ENCODE data around the gene CHML. TPM values are rescaled to one million over a fixed set of nuclear protein-coding genes. Genes with fewer than 3 reads are reported as not detected.

The CHML gene
- total RNA-seq, 4 donors from 2014 or later, result 4.2 to 9.0 (median 6.3) TPM

GRCh38 chr1:241596633-241597032, 43.5 kb downstream of the CHML start:
- 82 to 89% methylated on average over 6 of the region's 6 CpGs for WGBS, 2 donors
- intact Hi-C loops (cut with DNase I), result no loop called here

GRCh38 chr1:241593186-241593585, 47.0 kb downstream of the CHML start:
- Histone ChIP-seq H3K27me3 (no peaks in the 10 kb centered on the region), H3K9me3 (no peaks in the 10 kb centered on the region), H3K36me3 (peaks cover 0 to 22% (median 0%) of the 10 kb centered on the region in 3 donors), H3K4me1 (peaks cover 0 to 19% (median 0%) of the 10 kb centered on the region in 3 donors), H3K27ac (no peak overlapping the region), H3K4me3 (no peak overlapping the region)
- 52 to 80% methylated on average over 1 of the region's 1 CpG for WGBS, 2 donors
- no peak for DNase-seq
- TF ChIP-seq CTCF (IDR thresholded peaks at IDR 0.05) (no peak), POLR2A (IDR thresholded peaks at IDR 0.05) (no peak)
- intact Hi-C loops (cut with DNase I), result no loop called here

More at GRCh38 chr1:241596633-241597032, 43.5 kb downstream of the CHML start:
- DNase-seq, result no peak
- Histone ChIP-seq H3K9me3 (no peaks in the 10 kb centered on the region), H3K27ac (no peak overlapping the region), H3K36me3 (peaks cover 0 to 22% (median 0%) of the 10 kb centered on the region in 3 donors), H3K27me3 (no peaks in the 10 kb centered on the region), H3K4me3 (no peak overlapping the region), H3K4me1 (peaks cover 0 to 21% (median 0%) of the 10 kb centered on the region in 3 donors)
- TF ChIP-seq CTCF (IDR thresholded peaks at IDR 0.05), result no peak
- no peak for TF ChIP-seq POLR2A (IDR thresholded peaks at IDR 0.05)

- no peak for DNase-seq
- no peaks in the 10 kb centered on the region for H3K27me3 ChIP-seq
- intact Hi-C loops (cut with DNase I), result no loop called here
- H3K27ac ChIP-seq, result no peak overlapping the region
- H3K4me1 ChIP-seq, result peaks cover 0 to 18% (median 0%) of the 10 kb centered on the region in 3 donors
- TF ChIP-seq POLR2A (IDR thresholded peaks at IDR 0.05) (no peak), CTCF (IDR thresholded peaks at IDR 0.05) (no peak)
- WGBS, 2 donors, result 38 to 46% methylated on average over 3 of the region's 3 CpGs
- no peak overlapping the region for H3K4me3 ChIP-seq
- H3K36me3 ChIP-seq, result peaks cover 0 to 22% (median 0%) of the 10 kb centered on the region in 3 donors
- no peaks in the 10 kb centered on the region for H3K9me3 ChIP-seq
Observed at GRCh38 chr1:241592273-241592958, 47.8 kb downstream of the CHML start.

- H3K4me1 ChIP-seq, result peaks cover 0 to 18% (median 0%) of the 10 kb centered on the region in 3 donors
- no peaks in the 10 kb centered on the region for H3K9me3 ChIP-seq
- no peak overlapping the region for H3K4me3 ChIP-seq
- H3K36me3 ChIP-seq, result peaks cover 0 to 18% (median 0%) of the 10 kb centered on the region in 3 donors
- TF ChIP-seq CTCF (IDR thresholded peaks at IDR 0.05), result no peak
- TF ChIP-seq POLR2A (IDR thresholded peaks at IDR 0.05), result no peak
- H3K27ac ChIP-seq, result no peak overlapping the region
- intact Hi-C loops (cut with DNase I), result no loop called here
- no peak for DNase-seq
- H3K27me3 ChIP-seq, result no peaks in the 10 kb centered on the region
- WGBS, 2 donors, result 73 to 75% methylated on average over 4 to 5 of the region's 5 CpGs
Observed at GRCh38 chr1:241591736-241592135, 48.4 kb downstream of the CHML start.

GRCh38 chr1:241591317-241591716, 48.9 kb downstream of the CHML start:
- no peaks in the 10 kb centered on the region for H3K27me3 ChIP-seq
- H3K9me3 ChIP-seq, result no peaks in the 10 kb centered on the region
- DNase-seq, result no peak
- peaks cover 0 to 18% (median 0%) of the 10 kb centered on the region in 3 donors for H3K4me1 ChIP-seq
- no peak overlapping the region for H3K4me3 ChIP-seq
- TF ChIP-seq POLR2A (IDR thresholded peaks at IDR 0.05) (no peak), CTCF (IDR thresholded peaks at IDR 0.05) (no peak)
- H3K36me3 ChIP-seq, result peaks cover 0 to 14% (median 0%) of the 10 kb centered on the region in 3 donors
- no peak overlapping the region for H3K27ac ChIP-seq
- intact Hi-C loops (cut with DNase I), result no loop called here

Data from esophagus squamous epithelium (tissue), 5 donors.